Muscle of arm (tissue), 12 donors: ENCODE data around the gene ALG14. TPM values are rescaled to one million over a fixed set of nuclear protein-coding genes. Genes with fewer than 3 reads are reported as not detected.
A peak's percentile ranks its signal among the peaks of the same experiment; 100 is the strongest.
"Not testable (repeated sequence)": the region's sequence is repeated elsewhere in the genome, so short reads cannot be mapped to it uniquely, and the experiment has no call there.

Experiments used
- DNase-seq: peaks from one replicate; pipeline ENCODE4 v3.0.0-alpha.2; 2013
- polyA plus RNA-seq, 12 donors: library from polyadenylated mRNA; unstranded; fragments of 120-200 nt; gene quantifications; one replicate each; pipeline ENCODE4 v1.2.1, GENCODE V29; 2013; ENCODE audit not compliant: insufficient read length in 12 of 12

ALG14 gene
- polyA plus RNA-seq, 12 donors: 1.4 to 8.2 (median 6.4) TPM; not detected in 1

- not testable (repeated sequence) for DNase-seq
Observed at GRCh38 chr1:95047624-95048023, 25.1 kb downstream of the ALG14 start.

- no peak for DNase-seq
Observed at GRCh38 chr1:95046359-95046758, 26.4 kb downstream of the ALG14 start.

GRCh38 chr1:95043141-95043980 is 29.4 kb downstream of the ALG14 start:
- peak; percentile 91 for DNase-seq

GRCh38 chr1:95042286-95042685 is 30.5 kb downstream of the ALG14 start:
- peak; percentile 57 for DNase-seq

GRCh38 chr1:95041491-95042165 is 31.1 kb downstream of the ALG14 start:
- DNase-seq: peak; percentile 83

GRCh38 chr1:95040032-95040525 is 32.7 kb downstream of the ALG14 start:
- no peak for DNase-seq

- no peak for DNase-seq
Observed at GRCh38 chr1:95039360-95040031, 33.3 kb downstream of the ALG14 start.

GRCh38 chr1:95035536-95035935 is 37.2 kb downstream of the ALG14 start:
- DNase-seq: no peak

GRCh38 chr1:95034506-95034905 is 38.2 kb downstream of the ALG14 start:
- no peak for DNase-seq

GRCh38 chr1:95033843-95034242 is 38.9 kb downstream of the ALG14 start:
- DNase-seq: no peak

GRCh38 chr1:95029532-95029931 is 43.2 kb downstream of the ALG14 start:
- DNase-seq: no peak

GRCh38 chr1:95028954-95029353 is 43.8 kb downstream of the ALG14 start:
- DNase-seq: no peak

- no peak for DNase-seq
Observed at GRCh38 chr1:95027046-95027445, 45.7 kb downstream of the ALG14 start.

GRCh38 chr1:95023399-95024043 is 49.2 kb downstream of the ALG14 start:
- DNase-seq: no peak

- peak; percentile 61 for DNase-seq
Observed at GRCh38 chr1:95022644-95022926, 50.2 kb downstream of the ALG14 start.

- DNase-seq: peak; percentile 94
Observed at GRCh38 chr1:95021805-95022643, 50.7 kb downstream of the ALG14 start.

- peak; percentile 45 for DNase-seq
Observed at GRCh38 chr1:95021119-95021518, 51.6 kb downstream of the ALG14 start.

GRCh38 chr1:95019466-95019865 is 53.3 kb downstream of the ALG14 start:
- not testable (repeated sequence) for DNase-seq

- no peak for DNase-seq
Observed at GRCh38 chr1:95018602-95019369, 54.0 kb downstream of the ALG14 start.

GRCh38 chr1:95017775-95018174 is 55.0 kb downstream of the ALG14 start:
- DNase-seq: no peak
